Stimulated activated CD4-positive, alpha-beta T cell treated with anti-CD3 and anti-CD28 coated beads, Interleukin-15, amount 100 ng/mL, for 24 hours (primary cell): ENCODE measurements around the gene GPR84.

Experiments used
- DNase-seq: peaks from one replicate; pipeline ENCODE4 v3.0.0-alpha.2; 2020

The GPR84 gene

GRCh38 chr12:54390668-54391551, 26.6 kb upstream of the GPR84 start:
- DNase-seq, result peak; percentile 81

GRCh38 chr12:54390176-54390667, 25.9 kb upstream of the GPR84 start:
- DNase-seq, result no peak

GRCh38 chr12:54389607-54390175, 25.4 kb upstream of the GPR84 start:
- DNase-seq, result no peak

GRCh38 chr12:54389134-54389508, 24.8 kb upstream of the GPR84 start:
- no peak for DNase-seq

- DNase-seq, result no peak
Measured at GRCh38 chr12:54388237-54389133, 24.2 kb upstream of the GPR84 start.

- DNase-seq, result no peak
Measured at GRCh38 chr12:54387114-54387467, 22.8 kb upstream of the GPR84 start.

- no peak for DNase-seq
Measured at GRCh38 chr12:54386403-54387113, 22.3 kb upstream of the GPR84 start.

- no peak for DNase-seq
Measured at GRCh38 chr12:54385251-54385914, 21.1 kb upstream of the GPR84 start.

GRCh38 chr12:54384591-54385041, 20.3 kb upstream of the GPR84 start, which contains the start of gene ZNF385A:
ZNF385A (minus strand) TSS chr12:54384733; CDS start chr12:54384514, 219 bp downstream.
- DNase-seq, result no peak

GRCh38 chr12:54383041-54383609, 18.8 kb upstream of the GPR84 start:
- peak; percentile 35 for DNase-seq

GRCh38 chr12:54381136-54381535, 16.9 kb upstream of the GPR84 start:
- no peak for DNase-seq

GRCh38 chr12:54379398-54380201, 15.3 kb upstream of the GPR84 start:
- peak; percentile 95 for DNase-seq

GRCh38 chr12:54378796-54379397, 14.6 kb upstream of the GPR84 start:
- DNase-seq, result no peak

GRCh38 chr12:54377797-54378515, 13.7 kb upstream of the GPR84 start:
- no peak for DNase-seq

- DNase-seq, result no peak
Measured at GRCh38 chr12:54377007-54377406, 12.7 kb upstream of the GPR84 start.

- DNase-seq, result no peak
Measured at GRCh38 chr12:54376596-54376995, 12.3 kb upstream of the GPR84 start.

- DNase-seq, result no peak
Measured at GRCh38 chr12:54375259-54375579, 10.9 kb upstream of the GPR84 start.

- DNase-seq, result no peak
Measured at GRCh38 chr12:54374562-54375258, 10.4 kb upstream of the GPR84 start.
